Esophagus muscularis mucosa (tissue), 4 donors: ENCODE results near the gene VRK1. TPM values are rescaled to one million over a fixed set of nuclear protein-coding genes. Genes with fewer than 3 reads are reported as not detected.
"Not testable (repeated sequence)": the region's sequence is repeated elsewhere in the genome, so short reads cannot be mapped to it uniquely, and the experiment has no call there.

Experiments used
- DNase-seq: peaks from one replicate; pipeline ENCODE4 v3.0.0-alpha.2; 2017; ENCODE audit errors: extremely low spot score
- H3K27ac ChIP-seq, 4 donors: fragments of 200-600 bp; sonication (generic); replicated peaks in 1 of 4; 1 replicate in 3 of 4; 2 replicates in 1 of 4; pipeline ENCODE4 v1.5.1; 2016 to 2019; ENCODE audit warnings: mild to moderate bottlenecking in 1 of 4
- H3K27me3 ChIP-seq, 4 donors: fragments of 200-600 bp; sonication (generic); one replicate each; pipeline versions ENCODE4 v1.5.1 to v1.6.0; 2016 to 2019
- H3K36me3 ChIP-seq, 4 donors: fragments of 200-600 bp; sonication (generic); one replicate each; pipeline ENCODE4 v1.5.1; 2016 to 2019
- H3K4me1 ChIP-seq, 4 donors: fragments of 200-600 bp; sonication (generic); one replicate each; pipeline ENCODE4 v1.5.1; 2016 to 2019
- H3K4me3 ChIP-seq, 4 donors: fragments of 200-600 bp; sonication (generic); 1 replicate in 2 of 4; 2 replicates in 2 of 4; pipeline ENCODE4 v1.5.1; 2016 to 2019; ENCODE audit warnings: mild to moderate bottlenecking in 4 of 4, moderate library complexity in 1 of 4
- H3K9me3 ChIP-seq, 4 donors: fragments of 200-600 bp; sonication (generic); 1 replicate in 3 of 4; 2 replicates in 1 of 4; pipeline ENCODE4 v1.5.1; 2016 to 2019
- EP300 ChIP-seq: sonication (generic); formaldehyde crosslinking; IDR thresholded peaks from one replicate; pipeline ENCODE4 v1.6.1; 2017; ENCODE audit warnings: antibody characterized with exemption
- POLR2A ChIP-seq: fragments of 450-650 bp; IDR thresholded peaks from one replicate; pipeline ENCODE4 v1.6.1; 2017; ENCODE audit warnings: antibody characterized with exemption, moderate library complexity, mild to moderate bottlenecking, low read depth
- POLR2AphosphoS5 ChIP-seq, 2 donors: sonication (generic); formaldehyde crosslinking; IDR thresholded peaks; one replicate each; pipeline ENCODE4 v1.6.1; 2017; ENCODE audit warnings: antibody characterized with exemption in 2 of 2
- WGBS: methylation state at CpG from one replicate; pipeline ENCODE4 v1.1.5; 2018; 5-methylcytosine and 5-hydroxymethylcytosine counted together
- intact Hi-C: fragments of 100-400 bp; cut with DNase I; formaldehyde crosslinking; loops from one replicate; pipeline ENCODE4 v1.15.1; 2023
- total RNA-seq, 4 donors: library from RNA; depleted of rRNA; stranded (reverse); fragments of >200 nt; gene quantifications; one replicate each; pipeline versions ENCODE4 v1.1.0 to v1.2.1, GENCODE V29; 2016
- TF ChIP-seq, protein P1 (sequence below), 3 experiments: fragments of 200-600 bp in 2 of 3; fragments of 450-650 bp in 1 of 3; sonication (generic) in 2 of 3; IDR thresholded peaks; one replicate each; pipeline ENCODE4 v1.5.1; 2017 to 2019; ENCODE audit warnings: antibody characterized with exemption in 3 of 3, mild to moderate bottlenecking in 2 of 3, moderate library complexity in 1 of 3

Gene VRK1
- total RNA-seq, 4 donors from 2014 or later = 10.1 to 17.9 (median 14.3) TPM

DNA sequence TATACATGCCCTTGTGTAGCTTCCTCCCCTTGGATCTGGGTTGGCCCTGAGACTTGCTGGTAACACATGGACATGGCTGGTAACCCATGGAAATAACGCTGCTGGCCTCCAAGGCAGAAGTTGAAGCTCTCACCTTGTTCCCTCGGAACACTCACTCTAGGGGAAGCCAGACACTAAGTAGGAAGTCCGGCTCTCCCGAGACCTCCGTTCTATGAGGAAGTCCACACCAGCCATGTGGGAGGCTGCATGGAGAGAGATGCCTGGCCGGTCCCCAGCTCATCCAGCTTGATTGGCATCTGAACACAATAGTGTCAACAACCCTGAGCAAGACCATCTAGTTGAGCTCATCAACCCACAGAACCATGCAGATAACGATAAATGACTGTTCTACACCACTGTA, 39.7 kb upstream of the VRK1 start:
- H3K9me3 ChIP-seq = no peaks in the 10 kb centered on the region
- intact Hi-C loops = no loop called here
- 67% methylated on average over 3 of the region's 7 CpGs for WGBS
- H3K4me3 ChIP-seq = no peak overlapping the region
- no peaks in the 10 kb centered on the region for H3K4me1 ChIP-seq
- peaks cover 0 to 29% (median 0%) of the 10 kb centered on the region in 4 donors for H3K27me3 ChIP-seq
- H3K36me3 ChIP-seq = no peaks in the 10 kb centered on the region
- no peak overlapping the region for H3K27ac ChIP-seq
- no peak for DNase-seq
- TF ChIP-seq, protein P1, sequence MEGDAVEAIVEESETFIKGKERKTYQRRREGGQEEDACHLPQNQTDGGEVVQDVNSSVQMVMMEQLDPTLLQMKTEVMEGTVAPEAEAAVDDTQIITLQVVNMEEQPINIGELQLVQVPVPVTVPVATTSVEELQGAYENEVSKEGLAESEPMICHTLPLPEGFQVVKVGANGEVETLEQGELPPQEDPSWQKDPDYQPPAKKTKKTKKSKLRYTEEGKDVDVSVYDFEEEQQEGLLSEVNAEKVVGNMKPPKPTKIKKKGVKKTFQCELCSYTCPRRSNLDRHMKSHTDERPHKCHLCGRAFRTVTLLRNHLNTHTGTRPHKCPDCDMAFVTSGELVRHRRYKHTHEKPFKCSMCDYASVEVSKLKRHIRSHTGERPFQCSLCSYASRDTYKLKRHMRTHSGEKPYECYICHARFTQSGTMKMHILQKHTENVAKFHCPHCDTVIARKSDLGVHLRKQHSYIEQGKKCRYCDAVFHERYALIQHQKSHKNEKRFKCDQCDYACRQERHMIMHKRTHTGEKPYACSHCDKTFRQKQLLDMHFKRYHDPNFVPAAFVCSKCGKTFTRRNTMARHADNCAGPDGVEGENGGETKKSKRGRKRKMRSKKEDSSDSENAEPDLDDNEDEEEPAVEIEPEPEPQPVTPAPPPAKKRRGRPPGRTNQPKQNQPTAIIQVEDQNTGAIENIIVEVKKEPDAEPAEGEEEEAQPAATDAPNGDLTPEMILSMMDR (IDR thresholded peaks at IDR 0.05) = no peak
- no peak for TF ChIP-seq EP300
- no peak for TF ChIP-seq POLR2AphosphoS5 (IDR thresholded peaks at IDR 0.05)
- TF ChIP-seq POLR2A = no peak

DNA sequence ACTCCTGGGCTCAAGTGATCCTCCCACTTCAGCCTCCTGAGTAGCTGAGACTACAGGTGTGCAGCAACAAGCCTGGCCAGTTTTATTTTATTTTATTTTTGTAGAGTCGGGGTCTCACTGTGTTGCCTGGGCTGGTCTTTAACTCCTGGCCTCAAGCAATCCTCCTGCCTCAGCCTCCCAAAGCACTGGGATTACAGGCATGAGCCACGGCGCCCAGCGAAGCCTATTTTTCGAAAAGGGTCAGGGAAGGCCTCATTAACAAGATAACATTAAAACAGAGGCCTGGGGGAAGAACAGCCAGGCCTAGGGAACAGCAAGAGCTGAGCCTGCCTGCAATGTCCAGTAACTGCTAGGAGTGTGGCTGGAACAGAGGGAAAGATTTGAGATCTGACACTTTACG, 36.1 kb upstream of the VRK1 start:
- Histone ChIP-seq H3K27ac (no peak overlapping the region), H3K27me3 (peaks cover 0 to 10% (median 0%) of the 10 kb centered on the region in 4 donors), H3K4me3 (no peak overlapping the region), H3K36me3 (no peaks in the 10 kb centered on the region), H3K9me3 (no peaks in the 10 kb centered on the region), H3K4me1 (no peaks in the 10 kb centered on the region)
- intact Hi-C loops = no loop called here
- 76% methylated on average over 6 of the region's 6 CpGs for WGBS
- TF ChIP-seq, protein P1 (IDR thresholded peaks at IDR 0.05) = no peak
- no peak for TF ChIP-seq POLR2AphosphoS5 (IDR thresholded peaks at IDR 0.05)
- TF ChIP-seq POLR2A = no peak
- no peak for TF ChIP-seq EP300
- DNase-seq = no peak

DNA sequence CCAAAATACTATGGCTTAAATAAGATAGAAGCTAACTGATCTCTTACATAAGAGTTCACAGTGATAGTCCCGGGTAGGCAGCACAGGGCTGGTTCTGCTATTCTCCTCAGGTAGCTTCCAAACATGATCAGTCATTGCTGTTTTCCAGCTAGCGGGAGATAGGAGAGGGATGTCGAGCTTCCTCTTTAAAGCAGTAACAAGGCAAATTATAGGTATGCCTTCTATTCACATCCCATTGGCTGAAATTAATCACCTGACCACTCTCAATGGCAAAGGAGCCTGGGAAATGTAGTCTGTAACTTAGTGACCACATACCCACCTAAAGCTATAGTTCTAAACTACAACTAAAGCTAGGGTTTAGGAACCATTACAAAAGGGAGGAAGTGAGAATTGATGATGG, 34.5 kb upstream of the VRK1 start:
- intact Hi-C loops = no loop called here
- TF ChIP-seq, protein P1 (IDR thresholded peaks at IDR 0.05) = no peak
- TF ChIP-seq EP300 = no peak
- no peak for TF ChIP-seq POLR2AphosphoS5 (IDR thresholded peaks at IDR 0.05)
- TF ChIP-seq POLR2A = no peak
- H3K27me3 ChIP-seq = no peaks in the 10 kb centered on the region
- H3K27ac ChIP-seq = no peak overlapping the region
- no peak for DNase-seq
- 20% methylated on average over 3 of the region's 3 CpGs for WGBS
- H3K4me3 ChIP-seq = no peak overlapping the region
- H3K36me3 ChIP-seq = no peaks in the 10 kb centered on the region
- H3K4me1 ChIP-seq = no peaks in the 10 kb centered on the region
- no peaks in the 10 kb centered on the region for H3K9me3 ChIP-seq

DNA sequence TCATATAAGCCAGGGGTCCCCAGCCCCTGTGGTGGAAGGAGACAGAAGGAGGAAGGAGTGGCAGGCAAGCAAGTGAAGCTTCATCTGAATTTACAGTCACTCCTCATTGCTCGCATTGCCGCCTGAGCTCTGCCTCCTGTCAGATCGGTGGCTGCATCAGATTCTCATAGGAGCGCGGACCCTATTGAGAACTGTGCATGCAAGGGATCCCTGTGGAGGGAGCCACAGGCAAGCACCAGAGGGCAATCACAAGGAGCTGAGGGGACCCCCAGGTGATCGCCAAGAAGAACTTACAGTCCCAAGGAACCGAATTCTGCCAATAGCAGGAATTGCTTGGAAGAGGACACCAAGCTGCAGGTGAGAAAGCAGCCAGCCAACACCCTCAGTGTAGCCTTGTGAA, 33.2 kb upstream of the VRK1 start:
- intact Hi-C loops = no loop called here
- no peak for DNase-seq
- WGBS = 73% methylated on average over 7 of the region's 7 CpGs
- TF ChIP-seq POLR2A = no peak
- TF ChIP-seq POLR2AphosphoS5 (IDR thresholded peaks at IDR 0.05) = no peak
- TF ChIP-seq, protein P1 (IDR thresholded peaks at IDR 0.05) = no peak
- TF ChIP-seq EP300 = no peak
- H3K9me3 ChIP-seq = no peaks in the 10 kb centered on the region
- H3K27me3 ChIP-seq = peaks cover 0 to 6% (median 0%) of the 10 kb centered on the region in 4 donors
- no peaks in the 10 kb centered on the region for H3K4me1 ChIP-seq
- H3K27ac ChIP-seq = no peak overlapping the region
- H3K4me3 ChIP-seq = no peak overlapping the region
- no peaks in the 10 kb centered on the region for H3K36me3 ChIP-seq

DNA sequence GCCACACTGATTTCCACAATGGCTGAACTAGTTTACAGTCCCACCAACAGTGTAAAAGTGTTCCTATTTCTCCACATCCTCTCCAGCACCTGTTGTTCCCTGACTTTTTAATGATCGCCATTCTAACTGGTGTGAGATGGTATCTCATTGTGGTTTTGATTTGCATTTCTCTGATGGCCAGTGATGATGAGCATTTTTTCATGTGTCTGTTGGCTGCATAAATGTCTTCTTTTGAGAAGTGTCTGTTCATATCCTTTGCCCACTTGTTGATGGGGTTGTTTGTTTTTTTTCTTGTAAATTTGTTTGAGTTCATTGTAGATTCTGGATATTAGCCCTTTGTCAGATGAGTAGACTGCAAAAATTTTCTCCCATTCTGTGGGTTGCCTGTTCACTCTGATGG, 32.0 kb upstream of the VRK1 start:
- H3K36me3 ChIP-seq, H3K27ac ChIP-seq, H3K9me3 ChIP-seq, DNase-seq, intact Hi-C loops, H3K4me1 ChIP-seq, H3K4me3 ChIP-seq: not testable (repeated sequence)
- peaks cover 0 to 12% (median 0%) of the 10 kb centered on the region in 4 donors for H3K27me3 ChIP-seq
- whole genome bisulfite sequencing = no CpG with 5 or more reads among the region's 1 CpG
